B cell (primary cell): ENCODE results near the gene SPPL2B. TPM values are rescaled to one million over a fixed set of nuclear protein-coding genes. Genes with fewer than 3 reads are reported as not detected.
A peak's percentile ranks its signal among the peaks of the same experiment; 100 is the strongest.

ENCODE experiments used
- ATAC-seq: fragments of 200-7000 bp; cut with Tn5 transposase; one replicate; pipeline ENCODE4 v1.10.0; 2021; ENCODE audit warnings: low read depth, mild to moderate bottlenecking, moderate number of reproducible peaks, moderate library complexity
- CTCF ChIA-PET: fragments of 350-600 bp; sonication (Branson Sonifier 250); formaldehyde crosslinking; loops from one replicate; lab custom pipeline; 2021; ENCODE audit warnings: antibody characterized with exemption, inconsistent platforms; lab: Charles Lee
- POLR2A ChIA-PET: fragments of 350-600 bp; sonication (Branson Sonifier 250); formaldehyde crosslinking; loops from one replicate; lab custom pipeline; 2021; ENCODE audit warnings: antibody characterized with exemption; lab: Charles Lee
- DNase-seq: peaks from one replicate; pipeline ENCODE4 v3.0.0; 2013
- H2AFZ ChIP-seq: 2 replicates; pipeline ENCODE4 v1.6.1; 2012; ENCODE audit warnings: mild to moderate bottlenecking, low read depth, low read length; ENCODE audit not compliant: insufficient read depth, poor library complexity, severe bottlenecking
- H3K27ac ChIP-seq, 2 donors: 1 replicate in 1 of 2; 2 replicates in 1 of 2; pipeline ENCODE4 v1.5.1; 2012 to 2013; ENCODE audit warnings: low read length in 2 of 2, mild to moderate bottlenecking in 2 of 2, moderate library complexity in 1 of 2
- H3K27me3 ChIP-seq, 4 experiments: fragments of 200-600 bp in 1 of 4; sonication (generic) in 1 of 4; replicated peaks in 1 of 4; 1 replicate in 2 of 4; 2 replicates in 2 of 4; pipeline versions ENCODE4 v1.6.1 to v1.7.0; 2013 to 2016; ENCODE audit warnings: low read length in 3 of 4, mild to moderate bottlenecking in 2 of 4, mixed read lengths in 1 of 4, moderate library complexity in 1 of 4; ENCODE audit not compliant: insufficient read depth in 4 of 4, control insufficient read depth in 3 of 4; ENCODE audit errors: control extremely low read depth in 1 of 4
- H3K36me3 ChIP-seq, 2 experiments: replicated peaks in 1 of 2; 1 replicate in 1 of 2; 2 replicates in 1 of 2; pipeline versions ENCODE4 v1.6.1 to v1.7.1; 2013; ENCODE audit warnings: low read length in 1 of 2; ENCODE audit not compliant: insufficient read depth in 2 of 2, control insufficient read depth in 1 of 2; ENCODE audit errors: control extremely low read depth in 1 of 2, extremely low read depth in 1 of 2
- H3K4me1 ChIP-seq, 2 donors: fragments of 200-600 bp in 1 of 2; sonication (generic) in 1 of 2; 1 replicate in 1 of 2; 2 replicates in 1 of 2; pipeline versions ENCODE4 v1.5.1 to v1.6.1; 2013 to 2017; ENCODE audit warnings: low read length in 2 of 2; ENCODE audit not compliant: control insufficient read depth in 2 of 2, insufficient read depth in 2 of 2
- H3K4me2 ChIP-seq: replicated peaks from 2 replicates; pipeline ENCODE3; 2012; ENCODE audit warnings: mild to moderate bottlenecking, low read depth, low read length; ENCODE audit not compliant: poor library complexity, severe bottlenecking
- H3K4me3 ChIP-seq, 5 experiments: fragments of 200-600 bp in 1 of 5; sonication (generic) in 1 of 5; 1 replicate in 3 of 5; 2 replicates in 2 of 5; pipeline versions ENCODE4 v1.5.1 to v1.7.0; 2011 to 2016; ENCODE audit warnings: low read length in 4 of 5, mild to moderate bottlenecking in 4 of 5, low read depth in 2 of 5, control low read depth in 1 of 5, moderate library complexity in 1 of 5; ENCODE audit not compliant: insufficient read depth in 1 of 5; ENCODE audit errors: control extremely low read depth in 1 of 5, extremely low read depth in 1 of 5
- H3K79me2 ChIP-seq: fragments of 200-600 bp; sonication (generic); one replicate; pipeline ENCODE4 v1.6.0; 2016; ENCODE audit warnings: low read length; ENCODE audit not compliant: control insufficient read depth, insufficient read depth
- H3K9ac ChIP-seq: fragments of 200-600 bp; sonication (generic); 2 replicates; pipeline ENCODE4 v1.6.1; 2017; ENCODE audit warnings: mild to moderate bottlenecking, low read length, moderate library complexity
- H3K9me3 ChIP-seq, 3 donors: one replicate each; pipeline versions ENCODE4 v1.6.1 to v1.7.1; 2013; ENCODE audit warnings: low read length in 2 of 3; ENCODE audit not compliant: control insufficient read depth in 2 of 3, insufficient read depth in 1 of 3; ENCODE audit errors: control extremely low read depth in 1 of 3
- H4K20me1 ChIP-seq: 2 replicates; pipeline ENCODE4 v1.6.0; 2012; ENCODE audit warnings: mild to moderate bottlenecking, low read length; ENCODE audit not compliant: insufficient read depth, control insufficient read depth, poor library complexity, severe bottlenecking
- H3K27ac Mint-ChIP-seq: one replicate; pipeline ENCODE4 v1.8.0; 2021; ENCODE audit warnings: mixed read lengths
- H3K27me3 Mint-ChIP-seq: one replicate; pipeline ENCODE4 v1.8.0; 2021; ENCODE audit warnings: mixed read lengths
- H3K4me1 Mint-ChIP-seq: one replicate; pipeline ENCODE4 v1.8.0; 2021; ENCODE audit warnings: mixed read lengths
- H3K4me3 Mint-ChIP-seq: one replicate; pipeline ENCODE4 v1.8.0; 2021; ENCODE audit warnings: mixed read lengths
- H3K9me3 Mint-ChIP-seq: one replicate; pipeline ENCODE4 v1.8.0; 2022; ENCODE audit warnings: mixed read lengths; ENCODE audit not compliant: insufficient read depth
- CTCF ChIP-seq: fragments of 200-600 bp; IDR thresholded peaks from one replicate; pipeline ENCODE4 v1.8.0; 2022; ENCODE audit warnings: antibody characterized with exemption, mild to moderate bottlenecking
- EZH2 ChIP-seq: IDR thresholded peaks from 2 replicates; pipeline ENCODE4 v1.6.1; 2012; ENCODE audit warnings: borderline replicate concordance, low read depth, mild to moderate bottlenecking, moderate library complexity, low read length; ENCODE audit not compliant: insufficient read depth, poor library complexity, severe bottlenecking
- WGBS: methylation state at CpG from one replicate; pipeline ENCODE4 v1.1.5; 2013; ENCODE audit warnings: missing lambda C conversion rate; ENCODE audit not compliant: insufficient coverage; 5-methylcytosine and 5-hydroxymethylcytosine counted together
- intact Hi-C: fragments of 100-400 bp; cut with micrococcal nuclease; formaldehyde crosslinking; loops from one replicate; pipeline ENCODE4 v1.10.0; 2022
- polyA plus RNA-seq: library from polyadenylated mRNA; depleted of rRNA; stranded (reverse); fragments of >200 nt; gene quantifications from 2 replicates; pipeline ENCODE4 v1.2.3, GENCODE V29; 2012
- total RNA-seq, 2 donors: library from RNA; stranded (reverse); fragments of 120-200 nt in 1 of 2; gene quantifications; 1 replicate in 1 of 2; 2 replicates in 1 of 2; pipeline versions ENCODE4 v1.2.3 to v1.2.4, GENCODE V29; 2013 to 2022

SPPL2B gene
- total and polyA plus RNA-seq, 2 donors (not counting 1 experiment from before 2014, with no cell fraction given): 415 to 479 TPM

- H3K27me3 Mint-ChIP-seq: no peaks in the 10 kb centered on the region
- POLR2A ChIA-PET: interaction anchor here (0.6 to 3.4 kb wide), 14 partner anchors 10 to 934 kb away, joined by 3 to 65 read pairs (median 5); partner anchors contain the start of genes LSM7, MKNK2 and SPPL2B
- Histone ChIP-seq H3K9me3 (no peaks in the 10 kb centered on the region), H3K4me1 (peaks cover 31 to 46% of the 10 kb centered on the region in 2 donors), H3K9ac (no peak overlapping the region), H3K79me2 (peaks cover 39% of the 10 kb centered on the region), H4K20me1 (peaks cover 20% of the 10 kb centered on the region), H3K27ac (no peak overlapping the region), H3K36me3 (peaks cover 0 to 4% of the 10 kb centered on the region in 2 experiments), H3K4me2 (peak overlapping the region; percentile 82), H3K4me3 (no peak overlapping the region), H3K27me3 (no peaks in the 10 kb centered on the region), H2AFZ (no peak overlapping the region)
- TF ChIP-seq EZH2 (no peak), CTCF (no peak)
- DNase-seq (no peak), ATAC-seq (no peak)
- peak overlapping the region; percentile 87 for H3K27ac Mint-ChIP-seq
- no peaks in the 10 kb centered on the region for H3K9me3 Mint-ChIP-seq
- WGBS: 52% methylated on average over 13 of the region's 13 CpGs
- peaks cover 41% of the 10 kb centered on the region for H3K4me1 Mint-ChIP-seq
- intact Hi-C loops: loop anchor here (2.0 to 5.0 kb wide), 2 partner anchors 13 to 35 kb away; no protein-coding TSS in a partner anchor
- H3K4me3 Mint-ChIP-seq: peak overlapping the region; percentile 97
- CTCF ChIA-PET: interaction anchor here (1.0 to 3.2 kb wide), 7 partner anchors 9 to 45 kb away, joined by 3 to 30 read pairs (median 8); no protein-coding TSS in a partner anchor
Measured at GRCh38 chr19:2287585-2288337, 40.7 kb upstream of the SPPL2B start.
